ENCODE results near the gene TMEM151B. TPM values are rescaled to one million over a fixed set of nuclear protein-coding genes. Genes with fewer than 3 reads are reported as not detected.

TMEM151B gene
- total and polyA plus RNA-seq, 2 of the 4 experiments (the other 2 are of a cell fraction), result not detected

DNA sequence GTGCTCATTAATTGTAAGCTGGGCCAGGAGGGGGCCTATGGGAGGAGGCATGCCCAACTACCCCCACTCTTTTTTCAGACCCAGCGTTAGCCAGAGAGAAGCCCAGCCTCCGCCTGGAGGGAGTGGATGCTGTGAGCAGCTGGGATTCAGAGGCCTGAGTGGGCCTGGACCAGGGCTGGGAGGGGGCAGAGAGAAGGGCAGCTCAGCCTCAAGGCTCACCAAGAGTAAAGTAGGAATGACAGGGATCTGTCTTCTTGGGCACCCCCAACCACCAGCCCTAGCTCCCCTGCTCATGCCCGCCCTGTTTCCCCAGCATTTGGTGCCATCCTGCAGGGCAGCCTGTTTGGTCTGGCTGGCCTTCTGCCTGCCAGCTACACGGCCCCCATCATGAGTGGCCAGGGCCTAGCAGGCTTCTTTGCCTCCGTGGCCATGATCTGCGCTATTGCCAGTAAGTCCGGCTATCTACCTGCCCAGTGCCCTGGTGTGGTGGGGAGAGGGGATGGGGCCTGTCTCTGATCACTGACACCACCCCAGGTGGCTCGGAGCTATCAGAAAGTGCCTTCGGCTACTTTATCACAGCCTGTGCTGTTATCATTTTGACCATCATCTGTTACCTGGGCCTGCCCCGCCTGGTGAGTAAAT is 40.1 kb upstream of the TMEM151B start:
- in situ Hi-C loops (cut with MboI; ENCODE audit: low sequenced_read_pairs), result loop anchor here (5.0 kb wide), 1 partner anchor 58 kb away; no protein-coding TSS in a partner anchor
- intact Hi-C loops (cut with micrococcal nuclease), result no loop called here
- Histone ChIP-seq H3K18ac (ENCODE audit: low read depth, low read length) (no peak overlapping the region), H3K9me1 (ENCODE audit: insufficient read depth, low read length) (no peaks in the 10 kb centered on the region), H2AFZ (replicated peaks; ENCODE audit: low read length, poor library complexity) (no peak overlapping the region), H4K8ac (ENCODE audit: low read depth in 2 of 2, low read length in 2 of 2) (no peak overlapping the region), H2BK5ac (ENCODE audit: low read depth, low read length, poor library complexity, severe bottlenecking) (no peak overlapping the region), H3K56ac (ENCODE audit: extremely low read depth, insufficient read depth, low read length) (no peak overlapping the region), H4K20me1 (ENCODE audit: insufficient read depth, low read length) (no peaks in the 10 kb centered on the region), H2BK20ac (ENCODE audit: low read depth, low read length) (no peak overlapping the region), H2BK15ac (ENCODE audit: low read depth, low read length) (no peak overlapping the region), H3K9ac (ENCODE audit: low read depth, low read length) (no peak overlapping the region), H3K4me2 (ENCODE audit: low read depth, low read length) (no peak overlapping the region), H3K23ac (ENCODE audit: low read depth, low read length) (no peak overlapping the region), H3K4me3 (ENCODE audit: insufficient read depth, low read depth, low read length) (no peak overlapping the region), H4K5ac (ENCODE audit: low read depth, low read length) (no peak overlapping the region), H3K4ac (ENCODE audit: low read depth, low read length) (no peak overlapping the region), H4K91ac (ENCODE audit: insufficient read depth, low read depth, low read length) (no peak overlapping the region), H2BK120ac (ENCODE audit: low read depth, low read length) (no peak overlapping the region), H3K79me1 (ENCODE audit: low read depth in 1 of 2, low read length in 2 of 2) (no peaks in the 10 kb centered on the region), H3K27ac (ENCODE audit: insufficient read depth, low read length) (no peak overlapping the region), H3K36me3 (ENCODE audit: control insufficient read depth, insufficient read depth, low read length) (peaks cover 2% of the 10 kb centered on the region; the same call in 1 of the 2 replicates), H3K14ac (replicated peaks; ENCODE audit: low read depth, low read length) (no peak overlapping the region), H2AK9ac (replicated peaks; ENCODE audit: low read depth, low read length, poor library complexity) (no peak overlapping the region), H3K27me3 (ENCODE audit: control insufficient read depth, insufficient read depth, low read length) (no peaks in the 10 kb centered on the region), H3K4me1 (ENCODE audit: control insufficient read depth, insufficient read depth, low read length) (peaks cover 10% of the 10 kb centered on the region), H3K9me3 (ENCODE audit: control insufficient read depth, insufficient read depth, low read length) (no peaks in the 10 kb centered on the region), H2AK5ac (ENCODE audit: low read depth, low read length) (no peak overlapping the region)
- ChIA-PET POLR2A (ENCODE audit: unreplicated experiment) (no interaction called here), CTCF (no interaction called here)
- DNase-seq (no peak), ATAC-seq (ENCODE audit: low read depth) (no peak)
- TF ChIP-seq, protein P1, sequence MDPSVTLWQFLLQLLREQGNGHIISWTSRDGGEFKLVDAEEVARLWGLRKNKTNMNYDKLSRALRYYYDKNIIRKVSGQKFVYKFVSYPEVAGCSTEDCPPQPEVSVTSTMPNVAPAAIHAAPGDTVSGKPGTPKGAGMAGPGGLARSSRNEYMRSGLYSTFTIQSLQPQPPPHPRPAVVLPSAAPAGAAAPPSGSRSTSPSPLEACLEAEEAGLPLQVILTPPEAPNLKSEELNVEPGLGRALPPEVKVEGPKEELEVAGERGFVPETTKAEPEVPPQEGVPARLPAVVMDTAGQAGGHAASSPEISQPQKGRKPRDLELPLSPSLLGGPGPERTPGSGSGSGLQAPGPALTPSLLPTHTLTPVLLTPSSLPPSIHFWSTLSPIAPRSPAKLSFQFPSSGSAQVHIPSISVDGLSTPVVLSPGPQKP (IDR thresholded peaks at IDR 0.05; ENCODE audit: borderline replicate concordance, low read depth, low read length), result no peak
- TF ChIP-seq MAFK (IDR thresholded peaks at IDR 0.05; ENCODE audit: low read depth, low read length) (no peak), FOS (IDR thresholded peaks at IDR 0.05; ENCODE audit: low read depth, low read length) (no peak), MXI1 (IDR thresholded peaks at IDR 0.05; ENCODE audit: borderline replicate concordance, low read depth, low read length) (no peak), NFE2L2 (IDR thresholded peaks at IDR 0.05; ENCODE audit: low read depth, low read length) (no peak), CEBPB (IDR thresholded peaks at IDR 0.05; ENCODE audit: low read depth, low read length) (no peak), RCOR1 (IDR thresholded peaks at IDR 0.05; ENCODE audit: insufficient replicate concordance, low read length) (no peak), POLR2A (IDR thresholded peaks at IDR 0.05; ENCODE audit: low read depth, low read length) (no peak), RFX5 (IDR thresholded peaks at IDR 0.05; ENCODE audit: low read depth, low read length) (no peak), CHD1 (IDR thresholded peaks at IDR 0.05; ENCODE audit: low read depth, low read length) (no peak), USF2 (IDR thresholded peaks at IDR 0.05; ENCODE audit: low read depth, low read length) (no peak), RAD21 (IDR thresholded peaks at IDR 0.05; ENCODE audit: low read length) (no peak), MAZ (IDR thresholded peaks at IDR 0.05; ENCODE audit: borderline replicate concordance, low read depth, low read length) (no peak), CTCF (conservative IDR thresholded peaks at IDR 0.05; ENCODE audit: low read depth, low read length) (no peak), SMC3 (IDR thresholded peaks at IDR 0.05; ENCODE audit: low read depth, low read length) (no peak), BHLHE40 (IDR thresholded peaks at IDR 0.05; ENCODE audit: low read depth, low read length) (no peak)
- dilution Hi-C loops (cut with HindIII; ENCODE audit: low sequenced_read_pairs, unreplicated experiment), result no loop called here
- no TSS peak for BruUV-seq (replicated peaks)
- no CpG with 5 or more reads among the region's 10 CpGs for WGBS, 2 experiments (ENCODE audit: extremely low coverage in 2 of 2, insufficient read length in 1 of 2)
